Ectodermal cell (in vitro differentiated cells): Measurements from ENCODE around the gene TPSB2.
"Not testable (repeated sequence)": the region's sequence is repeated elsewhere in the genome, so short reads cannot be mapped to it uniquely, and the experiment has no call there.

ENCODE experiments used
- H3K27ac ChIP-seq: 2 replicates; pipeline ENCODE4 v1.7.0; 2013; ENCODE audit warnings: mild to moderate bottlenecking, low read depth, low read length; ENCODE audit not compliant: insufficient read depth, poor library complexity, severe bottlenecking
- H3K27me3 ChIP-seq: 2 replicates; pipeline ENCODE4 v1.7.0; 2013; ENCODE audit warnings: mild to moderate bottlenecking, low read length; ENCODE audit not compliant: insufficient read depth, control insufficient read depth, poor library complexity, severe bottlenecking
- H3K36me3 ChIP-seq: one replicate; pipeline ENCODE4 v1.7.0; 2013; ENCODE audit warnings: low read length; ENCODE audit not compliant: control insufficient read depth, insufficient read depth
- H3K4me1 ChIP-seq: one replicate; pipeline ENCODE4 v1.7.0; 2013; ENCODE audit warnings: low read length; ENCODE audit not compliant: control insufficient read depth, insufficient read depth
- H3K4me3 ChIP-seq: 2 replicates; pipeline ENCODE4 v1.7.0; 2013; ENCODE audit warnings: low read depth, low read length, control low read depth; ENCODE audit not compliant: insufficient read depth
- H3K9me3 ChIP-seq: 2 replicates; pipeline ENCODE4 v1.7.0; 2013; ENCODE audit warnings: mild to moderate bottlenecking, low read length, moderate library complexity; ENCODE audit not compliant: control insufficient read depth
- WGBS, 2 experiments: methylation state at CpG; one replicate each; pipeline ENCODE4 v1.1.7; 2013; ENCODE audit warnings: missing lambda C conversion rate in 2 of 2; 5-methylcytosine and 5-hydroxymethylcytosine counted together

Gene TPSB2

GRCh38 chr16:1241081-1241480, 11.1 kb upstream of the TPSB2 start:
- H3K9me3 ChIP-seq, H3K4me1 ChIP-seq, H3K36me3 ChIP-seq, H3K4me3 ChIP-seq, H3K27ac ChIP-seq, H3K27me3 ChIP-seq: not testable (repeated sequence)
- WGBS, 2 experiments = 95 to 96% methylated on average over 10 of the region's 15 CpGs

GRCh38 chr16:1240436-1240835, 10.5 kb upstream of the TPSB2 start, which contains the start of gene TPSAB1:
TPSAB1 (plus strand) TSS chr16:1240705; CDS start chr16:1240939, 234 bp downstream.
- H3K9me3 ChIP-seq, H3K4me1 ChIP-seq, H3K36me3 ChIP-seq, H3K4me3 ChIP-seq, H3K27ac ChIP-seq, H3K27me3 ChIP-seq: not testable (repeated sequence)
- 63 to 83% methylated on average over 4 of the region's 12 CpGs for WGBS, 2 experiments

GRCh38 chr16:1239575-1239974, 9.6 kb upstream of the TPSB2 start:
- WGBS, 2 experiments = 88 to 91% methylated on average over 6 of the region's 9 CpGs
- H3K27me3 ChIP-seq, H3K4me1 ChIP-seq, H3K36me3 ChIP-seq, H3K9me3 ChIP-seq, H3K27ac ChIP-seq, H3K4me3 ChIP-seq: not testable (repeated sequence)

GRCh38 chr16:1238909-1239308, 8.9 kb upstream of the TPSB2 start:
- H3K9me3 ChIP-seq, H3K4me1 ChIP-seq, H3K27me3 ChIP-seq, H3K4me3 ChIP-seq, H3K27ac ChIP-seq, H3K36me3 ChIP-seq: not testable (repeated sequence)
- WGBS, 2 experiments = 90 to 93% methylated on average over 16 to 18 of the region's 23 CpGs

GRCh38 chr16:1237990-1238389, 8.0 kb upstream of the TPSB2 start:
- H3K4me1 ChIP-seq = no peaks in the 10 kb centered on the region
- H3K27me3 ChIP-seq = no peaks in the 10 kb centered on the region
- WGBS, 2 experiments = 88 to 93% methylated on average over 9 of the region's 9 CpGs
- H3K36me3 ChIP-seq = no peaks in the 10 kb centered on the region
- no peaks in the 10 kb centered on the region for H3K9me3 ChIP-seq
- H3K4me3 ChIP-seq = no peak overlapping the region
- no peak overlapping the region for H3K27ac ChIP-seq

GRCh38 chr16:1236659-1237058, 6.7 kb upstream of the TPSB2 start:
- H3K4me3 ChIP-seq, H3K9me3 ChIP-seq, H3K4me1 ChIP-seq, H3K36me3 ChIP-seq, H3K27ac ChIP-seq, H3K27me3 ChIP-seq: not testable (repeated sequence)
- no CpG with 5 or more reads among the region's 29 CpGs for WGBS, 2 experiments

- H3K9me3 ChIP-seq, H3K4me1 ChIP-seq, H3K4me3 ChIP-seq, H3K27ac ChIP-seq, H3K27me3 ChIP-seq, H3K36me3 ChIP-seq: not testable (repeated sequence)
- no CpG with 5 or more reads among the region's 47 CpGs for WGBS, 2 experiments
Observed at GRCh38 chr16:1232049-1232748, 2.2 kb upstream of the TPSB2 start.

- not testable (repeated sequence) for H3K36me3 ChIP-seq, H3K9me3 ChIP-seq, H3K4me3 ChIP-seq, H3K4me1 ChIP-seq, H3K27me3 ChIP-seq, H3K27ac ChIP-seq
- WGBS, 2 experiments = 87 to 89% methylated on average over 5 to 7 of the region's 7 CpGs
Observed at GRCh38 chr16:1231301-1231700, 1.3 kb upstream of the TPSB2 start.

GRCh38 chr16:1230471-1231212, 658 bp upstream of the TPSB2 start:
- not testable (repeated sequence) for H3K9me3 ChIP-seq, H3K4me3 ChIP-seq, H3K4me1 ChIP-seq, H3K27me3 ChIP-seq, H3K27ac ChIP-seq, H3K36me3 ChIP-seq
- WGBS, 2 experiments = 85 to 86% methylated on average over 17 of the region's 17 CpGs

GRCh38 chr16:1229476-1229875, 508 bp downstream of the TPSB2 start:
- not testable (repeated sequence) for H3K9me3 ChIP-seq, H3K4me3 ChIP-seq, H3K4me1 ChIP-seq, H3K27ac ChIP-seq, H3K36me3 ChIP-seq, H3K27me3 ChIP-seq
- WGBS, 2 experiments = 93% methylated on average over 10 of the region's 13 CpGs
